GM21737 (cell line): ENCODE data around the gene EPS8L2.

Source experiments
- ATAC-seq: cut with Tn5 transposase; IDR thresholded peaks from one replicate; pipeline ENCODE4 v1.9.1; 2021; ENCODE audit warnings: mild to moderate bottlenecking, moderate library complexity; ENCODE audit not compliant: unreplicated experiment

EPS8L2 gene

DNA sequence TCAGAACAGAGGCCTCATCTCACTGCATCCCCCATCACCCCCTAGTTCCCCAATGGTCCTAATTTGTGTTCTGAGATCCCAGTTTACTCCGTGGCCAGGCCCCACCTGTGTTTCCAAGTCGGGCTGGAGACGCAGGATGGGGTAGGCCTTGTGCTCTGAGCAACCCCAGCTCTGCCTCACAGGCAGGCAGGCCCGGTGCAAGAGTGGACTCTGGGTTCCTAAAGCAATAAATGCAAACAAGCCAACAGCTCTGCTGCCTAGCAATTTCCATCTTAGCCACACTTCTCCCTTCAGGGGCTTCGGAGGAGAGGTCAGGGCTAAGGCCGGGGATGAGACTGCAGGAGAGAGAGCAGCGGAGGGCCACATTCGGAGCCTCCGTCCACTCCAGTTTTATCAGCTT lies 2.5 kb upstream of the EPS8L2 start:
- no peak for ATAC-seq

DNA sequence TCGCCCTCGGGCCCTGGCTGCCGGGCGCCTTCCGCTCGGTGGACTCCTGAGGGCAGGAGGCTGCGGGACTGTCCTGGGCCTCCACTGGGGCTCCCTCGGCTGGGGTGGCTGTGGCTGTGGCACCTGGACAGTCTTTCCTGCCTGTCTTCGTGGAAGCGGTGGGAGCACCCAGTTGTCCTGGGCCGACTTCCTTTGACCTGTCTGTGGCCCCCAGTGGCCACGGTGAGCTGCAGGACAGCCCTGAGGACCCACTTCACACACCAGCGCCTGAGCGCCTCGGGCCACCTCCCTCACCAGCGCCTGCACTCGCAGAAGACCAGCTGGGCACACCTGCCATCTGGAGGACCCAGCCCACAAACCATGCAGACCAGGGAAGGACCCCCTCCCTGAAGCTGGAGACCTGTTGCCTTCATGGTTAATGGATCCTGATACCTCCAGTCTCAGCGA lies 1.8 kb upstream of the EPS8L2 start:
- no peak for ATAC-seq

GRCh38 chr11:704781-705645 lies 1.0 kb upstream of the EPS8L2 start:
- no peak for ATAC-seq

DNA sequence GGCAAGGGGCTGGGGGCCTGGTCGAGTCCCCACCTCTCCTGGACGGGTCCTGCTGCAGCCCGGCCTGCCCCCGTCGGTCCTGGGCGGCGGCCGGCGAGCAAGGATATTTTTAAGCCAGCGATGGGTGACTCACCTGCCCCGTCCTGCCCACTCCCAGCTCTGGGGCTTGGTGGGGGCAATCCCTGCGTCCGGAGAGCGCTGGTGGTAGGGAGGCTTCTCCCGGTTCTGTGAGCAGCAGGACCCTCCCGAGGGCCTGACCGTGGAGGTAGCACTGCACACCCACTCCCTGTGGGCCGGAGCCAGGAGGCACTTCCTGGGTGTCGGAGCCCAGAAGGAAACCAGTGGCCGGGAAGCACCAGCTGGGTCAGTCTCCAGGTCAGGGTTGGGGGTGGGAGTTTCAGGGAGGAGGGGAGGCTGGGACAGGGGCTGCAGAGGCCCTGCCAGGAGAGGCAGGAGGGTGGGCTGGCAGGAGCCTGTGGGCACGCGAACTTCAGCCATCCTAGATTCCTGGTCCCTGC lies 467 bp downstream of the EPS8L2 start:
- no peak for ATAC-seq

DNA sequence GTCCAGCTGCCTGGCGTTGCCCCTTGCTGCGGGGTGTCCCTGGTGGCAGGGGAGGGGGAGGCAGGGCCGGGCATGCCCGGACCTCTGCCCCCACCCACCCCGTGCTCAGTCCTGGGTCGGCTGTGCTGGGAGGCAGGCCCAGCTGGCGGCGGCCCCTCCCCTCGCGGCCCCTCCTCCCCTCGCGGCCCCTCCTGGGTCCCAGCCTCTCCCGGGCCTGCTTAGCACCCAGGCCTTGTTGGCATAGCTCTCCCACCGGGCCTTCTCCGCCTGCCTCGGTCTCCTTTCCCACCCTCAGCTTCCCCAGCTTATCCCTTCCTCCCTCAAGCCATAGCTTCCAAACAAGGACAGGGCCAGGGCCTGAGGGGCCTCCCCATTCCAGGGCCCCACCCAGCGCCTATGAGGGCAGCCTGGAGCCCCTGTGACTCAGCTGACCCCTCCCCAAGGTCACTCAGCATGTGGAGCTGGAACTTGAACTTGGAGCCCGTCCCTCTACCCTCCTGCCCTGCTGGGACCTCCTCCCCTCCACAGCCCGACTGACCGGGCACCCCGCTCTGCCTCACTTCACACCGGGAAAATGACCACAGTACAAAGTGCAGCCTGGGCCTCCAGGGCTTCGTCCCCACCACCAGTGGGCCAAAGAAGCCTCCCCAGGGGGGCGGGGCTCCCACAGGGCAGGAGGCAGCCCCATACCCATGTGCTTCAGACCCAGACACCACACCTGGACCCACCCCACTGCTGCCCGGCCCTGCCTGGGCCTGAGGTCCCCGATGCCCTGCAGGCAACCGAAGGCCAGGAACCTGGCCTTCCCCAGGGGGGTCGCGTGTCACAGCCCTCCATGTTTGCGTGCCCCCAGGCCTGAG lies 1.2 kb downstream of the EPS8L2 start:
- no peak for ATAC-seq

- no peak for ATAC-seq
Observed at GRCh38 chr11:707817-708420, 1.9 kb downstream of the EPS8L2 start.

GRCh38 chr11:708511-708910 lies 2.5 kb downstream of the EPS8L2 start:
- no peak for ATAC-seq

DNA sequence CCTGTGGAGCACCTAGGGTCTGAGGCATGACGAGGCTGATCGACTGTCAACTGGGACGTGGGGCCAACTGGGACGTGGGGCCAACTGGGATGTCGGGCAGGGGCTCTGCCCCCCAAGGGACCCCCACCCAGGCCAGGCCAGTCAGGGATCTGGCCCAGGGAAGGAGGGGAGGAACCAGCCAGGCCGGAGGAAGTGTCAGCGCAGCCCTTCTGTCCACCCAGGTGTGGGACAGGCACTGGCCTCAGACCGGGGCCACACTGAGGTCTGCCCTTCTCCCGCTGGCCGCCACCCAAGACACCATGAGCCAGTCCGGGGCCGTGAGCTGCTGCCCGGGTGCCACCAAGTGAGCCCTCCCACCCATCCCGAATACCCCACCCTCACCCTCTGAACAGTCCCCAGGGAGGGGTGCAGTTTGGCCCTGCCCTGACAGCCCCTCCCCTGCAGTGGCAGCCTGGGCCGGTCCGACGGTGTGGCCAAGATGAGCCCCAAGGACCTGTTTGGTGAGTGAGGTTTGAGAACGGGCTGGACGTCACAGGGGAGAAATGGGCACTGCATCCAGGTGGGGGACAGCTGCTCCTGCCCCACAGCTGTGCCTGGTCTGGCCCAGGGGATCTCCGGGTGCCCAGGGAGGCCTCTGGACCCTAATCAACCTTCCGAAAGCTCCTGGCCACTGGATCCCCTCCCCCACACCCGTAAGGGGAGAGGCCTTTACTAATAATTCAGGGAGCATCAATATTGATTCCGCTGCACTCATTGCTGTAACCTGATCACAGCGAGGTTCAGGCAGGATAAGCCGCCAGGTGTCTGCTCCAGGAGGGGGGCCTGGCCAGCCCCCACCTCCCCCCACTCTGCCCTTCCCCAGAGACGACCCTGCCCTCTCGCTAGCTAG lies 3.3 kb downstream of the EPS8L2 start:
- no peak for ATAC-seq

DNA sequence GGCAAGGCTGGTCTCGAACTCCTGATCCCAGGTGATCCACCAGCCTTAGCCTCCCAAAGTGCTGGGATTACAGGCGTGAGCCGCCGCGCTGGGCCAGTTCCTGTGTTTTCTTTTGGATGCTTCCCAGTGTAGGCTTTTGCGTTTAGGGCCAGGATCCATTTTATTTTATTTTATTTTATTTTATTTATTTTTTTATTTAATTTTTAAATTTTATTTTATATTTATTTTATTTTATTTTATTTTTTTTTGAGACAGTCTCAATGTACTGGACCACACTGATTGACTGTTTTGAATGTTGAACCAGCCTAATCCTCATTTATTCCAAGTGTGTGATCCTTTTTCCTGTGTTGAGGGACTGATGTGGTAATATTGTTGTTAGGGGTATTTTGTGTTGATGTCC lies 8.4 kb downstream of the EPS8L2 start:
- ATAC-seq: no peak

GRCh38 chr11:719214-720016 lies 13.4 kb downstream of the EPS8L2 start:
- no peak for ATAC-seq

DNA sequence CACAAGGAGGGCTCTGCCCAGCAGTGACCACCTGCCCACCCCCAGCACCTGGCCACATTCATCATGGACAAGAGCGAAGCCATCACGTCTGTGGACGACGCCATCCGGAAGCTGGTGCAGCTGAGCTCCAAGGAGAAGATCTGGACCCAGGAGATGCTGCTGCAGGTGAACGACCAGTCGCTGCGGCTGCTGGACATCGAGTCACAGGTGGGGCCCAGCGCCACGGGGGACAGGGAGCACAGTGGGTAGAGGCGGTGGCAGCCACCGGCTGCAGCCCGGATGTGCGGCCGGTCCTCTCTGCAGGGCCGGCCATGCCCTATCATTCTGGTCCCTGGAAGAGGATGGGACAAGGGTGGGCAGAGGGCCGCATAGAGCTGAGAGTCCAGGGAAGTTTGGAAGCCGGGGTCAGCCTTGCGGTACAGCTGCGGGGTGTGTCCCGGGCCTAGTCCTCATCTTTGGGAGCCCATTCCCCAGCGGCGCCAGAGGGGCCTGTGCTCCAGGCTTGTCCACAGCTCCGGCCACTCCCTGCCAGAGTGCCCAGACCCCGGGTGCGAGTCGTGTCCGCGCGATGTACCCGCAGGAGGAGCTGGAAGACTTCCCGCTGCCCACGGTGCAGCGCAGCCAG lies 14.1 kb downstream of the EPS8L2 start:
- ATAC-seq: no peak

GRCh38 chr11:720642-721246 lies 14.7 kb downstream of the EPS8L2 start:
- ATAC-seq: no peak

GRCh38 chr11:721247-721740 lies 15.3 kb downstream of the EPS8L2 start:
- ATAC-seq: no peak

DNA sequence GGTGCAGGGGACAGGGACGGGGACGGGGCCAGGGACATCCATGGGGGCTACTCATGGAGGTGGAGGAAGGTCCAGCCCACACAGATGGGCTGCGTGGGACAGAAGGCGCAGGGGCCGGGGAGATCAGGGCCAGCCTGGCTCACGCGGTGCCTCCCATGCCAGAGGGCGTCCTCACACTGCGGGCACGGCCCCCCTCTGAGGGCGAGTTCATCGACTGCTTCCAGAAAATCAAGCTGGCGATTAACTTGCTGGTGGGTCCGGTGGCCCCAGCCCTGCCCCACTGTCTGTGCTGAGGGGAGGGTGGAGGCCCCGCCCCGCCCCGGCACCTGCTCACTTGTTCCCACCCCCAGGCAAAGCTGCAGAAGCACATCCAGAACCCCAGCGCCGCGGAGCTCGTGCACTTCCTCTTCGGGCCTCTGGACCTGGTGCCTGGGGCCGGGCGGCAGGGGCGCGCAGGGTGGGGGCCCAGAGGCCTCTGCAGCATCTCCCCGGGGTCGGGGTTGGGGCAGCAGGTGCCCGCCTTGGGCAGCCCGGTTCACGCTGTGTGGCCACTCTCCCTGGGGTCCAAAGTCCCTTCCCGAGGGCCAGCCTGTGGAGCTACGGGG lies 15.8 kb downstream of the EPS8L2 start:
- no peak for ATAC-seq

GRCh38 chr11:722346-722811 lies 16.3 kb downstream of the EPS8L2 start:
- no peak for ATAC-seq

DNA sequence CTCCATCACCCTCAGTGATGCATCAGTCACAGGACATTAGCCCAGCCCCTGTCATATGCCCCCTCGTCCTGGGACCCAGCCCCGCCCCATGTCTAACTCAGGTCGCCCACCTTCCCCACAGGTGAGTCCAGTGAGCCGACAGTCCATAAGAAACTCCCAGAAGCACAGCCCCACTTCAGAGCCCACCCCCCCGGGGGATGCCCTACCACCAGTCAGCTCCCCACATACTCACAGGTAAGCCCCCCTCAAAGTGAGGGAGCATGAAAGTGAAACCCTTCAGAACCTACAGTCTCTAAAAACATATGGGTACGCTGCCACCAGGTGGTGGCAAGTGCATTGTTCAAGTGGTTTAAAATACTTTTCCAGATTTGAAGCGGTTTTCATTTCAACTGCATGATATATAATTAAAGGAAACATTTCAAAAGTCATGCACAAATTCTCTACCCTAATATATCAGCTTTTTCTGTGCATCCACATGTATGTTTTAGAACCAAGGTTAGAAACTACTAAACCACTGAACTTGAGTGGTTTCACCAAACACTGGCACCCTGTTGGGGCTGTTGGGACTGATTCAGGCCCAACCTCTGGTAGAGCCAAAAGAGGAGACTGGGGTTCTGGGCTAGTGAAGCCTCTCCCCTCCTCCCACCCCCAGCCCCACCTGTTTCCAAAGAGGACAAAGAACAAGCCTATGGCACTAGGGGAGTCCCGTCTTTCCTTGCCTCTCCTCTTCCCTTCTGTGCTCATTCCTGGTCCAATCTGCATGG lies 17.3 kb downstream of the EPS8L2 start:
- no peak for ATAC-seq
